SHP77 treated with DMSO at 0.1 percent for 48 hours (cell line): ENCODE data around the gene SLC22A13.
"Not testable (repeated sequence)": the region's sequence is repeated elsewhere in the genome, so short reads cannot be mapped to it uniquely, and the experiment has no call there.

Source experiments
- DNase-seq: peaks from one replicate; lab custom pipeline; 2025; lab: John Stamatoyannopoulos, UW

SLC22A13 gene

GRCh38 chr3:38265604-38266307, at the start of gene SLC22A13:
Gene SLC22A13 (plus strand): TSS chr3:38265812. CDS start chr3:38265861, 49 bp downstream.
- DNase-seq = no peak

- no peak for DNase-seq
Measured at GRCh38 chr3:38219609-38220197, 45.9 kb upstream of the SLC22A13 start.

- no peak for DNase-seq
Measured at GRCh38 chr3:38221005-38221404, 44.6 kb upstream of the SLC22A13 start.

- DNase-seq = no peak
Measured at GRCh38 chr3:38222032-38222634, 43.5 kb upstream of the SLC22A13 start.

- no peak for DNase-seq
Measured at GRCh38 chr3:38224357-38224756, 41.3 kb upstream of the SLC22A13 start.

- DNase-seq = no peak
Measured at GRCh38 chr3:38226273-38226672, 39.3 kb upstream of the SLC22A13 start.

GRCh38 chr3:38227989-38228388, 37.6 kb upstream of the SLC22A13 start:
- DNase-seq = no peak

- DNase-seq = no peak
Measured at GRCh38 chr3:38229036-38229435, 36.6 kb upstream of the SLC22A13 start.

- no peak for DNase-seq
Measured at GRCh38 chr3:38232701-38233100, 32.9 kb upstream of the SLC22A13 start.

GRCh38 chr3:38235466-38235865, 30.1 kb upstream of the SLC22A13 start:
- no peak for DNase-seq

- no peak for DNase-seq
Measured at GRCh38 chr3:38238416-38239008, 27.1 kb upstream of the SLC22A13 start.

GRCh38 chr3:38242812-38243211, 22.8 kb upstream of the SLC22A13 start:
- DNase-seq = not testable (repeated sequence)

- no peak for DNase-seq
Measured at GRCh38 chr3:38245930-38246329, 19.7 kb upstream of the SLC22A13 start.

GRCh38 chr3:38247366-38248035, 18.1 kb upstream of the SLC22A13 start:
- DNase-seq = no peak

- DNase-seq = no peak
Measured at GRCh38 chr3:38250198-38250597, 15.4 kb upstream of the SLC22A13 start.

- no peak for DNase-seq
Measured at GRCh38 chr3:38251197-38251596, 14.4 kb upstream of the SLC22A13 start.

- no peak for DNase-seq
Measured at GRCh38 chr3:38253704-38254103, 11.9 kb upstream of the SLC22A13 start.

GRCh38 chr3:38254872-38255271, 10.7 kb upstream of the SLC22A13 start:
- DNase-seq = no peak

GRCh38 chr3:38255627-38256026, 10.0 kb upstream of the SLC22A13 start:
- no peak for DNase-seq

- no peak for DNase-seq
Measured at GRCh38 chr3:38257583-38257982, 8.0 kb upstream of the SLC22A13 start.

- DNase-seq = no peak
Measured at GRCh38 chr3:38260474-38260873, 5.1 kb upstream of the SLC22A13 start.

GRCh38 chr3:38264353-38264771, 1.2 kb upstream of the SLC22A13 start:
- DNase-seq = no peak
